Heart right ventricle (tissue), 16 donors: ENCODE results near the gene TMEM63B. TPM values are rescaled to one million over a fixed set of nuclear protein-coding genes. Genes with fewer than 3 reads are reported as not detected.

Experiments
- ATAC-seq, 8 donors: fragments of 200-7000 bp; cut with Tn5 transposase; one replicate each; pipeline ENCODE4 v1.9.1; 2020; ENCODE audit warnings: mild to moderate bottlenecking in 8 of 8, moderate library complexity in 8 of 8, moderate number of reproducible peaks in 1 of 8
- DNase-seq, 2 donors: peaks; one replicate each; pipeline ENCODE4 v3.0.0-alpha.2; 2020
- H3K27ac ChIP-seq, 10 donors: fragments of 200-600 bp; sonication (generic) in 2 of 10; one replicate each; pipeline versions ENCODE4 v1.5.0 to v1.8.0; 2020 to 2022; ENCODE audit warnings: mild to moderate bottlenecking in 3 of 10
- H3K27me3 ChIP-seq, 7 donors: fragments of 200-600 bp; one replicate each; pipeline ENCODE4 v1.8.0; 2021 to 2022; ENCODE audit warnings: mild to moderate bottlenecking in 2 of 7
- H3K36me3 ChIP-seq, 9 donors: fragments of 200-600 bp; sonication (generic) in 1 of 9; one replicate each; pipeline versions ENCODE4 v1.5.0 to v1.8.0; 2020 to 2022; ENCODE audit warnings: mild to moderate bottlenecking in 2 of 9
- H3K4me1 ChIP-seq, 9 donors: fragments of 200-600 bp; sonication (generic) in 1 of 9; one replicate each; pipeline versions ENCODE4 v1.5.0 to v1.8.0; 2020 to 2022; ENCODE audit warnings: mild to moderate bottlenecking in 4 of 9
- H3K4me3 ChIP-seq, 10 donors: fragments of 200-600 bp; sonication (generic) in 2 of 10; one replicate each; pipeline versions ENCODE4 v1.5.0 to v1.8.0; 2020 to 2022; ENCODE audit warnings: mild to moderate bottlenecking in 7 of 10, moderate library complexity in 2 of 10
- H3K9me3 ChIP-seq, 11 donors: fragments of 200-600 bp in 10 of 11; sonication (generic) in 2 of 11; one replicate each; pipeline versions ENCODE4 v1.5.0 to v1.8.0; 2013 to 2022; ENCODE audit warnings: mild to moderate bottlenecking in 2 of 11, control low read depth in 1 of 11, moderate library complexity in 1 of 11
- WGBS, 2 donors: extraction: QIAGEN DNeasy Blood & Tissue Kit; methylation state at CpG; one replicate each; pipeline ENCODE4 v1.1.7; 2013; ENCODE audit warnings: inconsistent platforms in 1 of 2; 5-methylcytosine and 5-hydroxymethylcytosine counted together
- intact Hi-C, 10 donors: fragments of 100-400 bp; cut with DNase I; formaldehyde crosslinking; loops; one replicate each; pipeline versions ENCODE4 v1.11.1 to v1.14.2; 2022
- polyA plus RNA-seq, 2 donors: library from polyadenylated mRNA; stranded (reverse); fragments of 200-250 nt; gene quantifications; one replicate each; pipeline ENCODE4 v1.2.3, GENCODE V29; 2013
- total RNA-seq, 10 donors: library from RNA; stranded (reverse); fragmentation: NEBNext Ultra II Directional in 3 of 10; extraction: Animal tissue kit (Norgen Biotek cat#: 25700) in 3 of 10; gene quantifications; one replicate each; pipeline versions ENCODE4 v1.2.1 to v1.2.4, GENCODE V29; 2021 to 2023
- TF ChIP-seq, protein P1 (sequence below), 9 donors: fragments of 200-600 bp; sonication (generic) in 2 of 9; IDR thresholded peaks; one replicate each; pipeline versions ENCODE4 v1.5.0 to v1.8.0; 2021 to 2022; ENCODE audit warnings: antibody characterized with exemption in 9 of 9, mild to moderate bottlenecking in 5 of 9, moderate library complexity in 1 of 9
- donor health status: Arrhythmogenic right ventricular cardiomyopathy.
- donor health status: ischemic (EF 13 %, LVEDD 7.1; RV severe dilation, severe dysfunction).
- donor health status: healthy with polysubstance abuse.
- donor health status: DM: no; HTN: yes; CAD: no.
- donor health status: DM: no; HTN: no; CAD: no.
- donor health status: ischemic (EF 25% LVEDD 6.9; RV normal size, moderate dysfunction).
- donor health status: ischemic (EF 25% LVEDD 5.7; RV mildly dilated, moderate dysfunction).
- donor health status: healthy.
- donor health status: DM: yes; HTN: yes; CAD: no.
- donor health status: Ischemic cardiomyopathy.
- donor health status: ischemic (EF 35%, LVEDD 5.7; RV mildly dilated, moderate dysfunction).
- donor health status: nonischemic (EF 11% LVEDD 7.7; RV severe dilation, severe dysfunction).
- donor health status: DM: yes; HTN: yes; CAD: no.
- donor health status: PGD.
- donor health status: ischemic (EF 29% LVEDD 5.4; RV normal size, mild dysfunction).
- donor health status: nonischemic (EF 23%, LVEDD 6.1; RV moderate dilation, normal function).

The TMEM63B gene
- total and polyA plus RNA-seq, 12 donors: 20.3 to 67.1 (median 37.3) TPM

GRCh38 chr6:44110005-44110676, 17.2 kb upstream of the TMEM63B start:
- 63 to 73% methylated on average over 6 of the region's 6 CpGs for WGBS, 2 donors
- peaks cover 12 to 63% (median 38%) of the 10 kb centered on the region in 9 donors for H3K4me1 ChIP-seq
- TF ChIP-seq, protein P1, sequence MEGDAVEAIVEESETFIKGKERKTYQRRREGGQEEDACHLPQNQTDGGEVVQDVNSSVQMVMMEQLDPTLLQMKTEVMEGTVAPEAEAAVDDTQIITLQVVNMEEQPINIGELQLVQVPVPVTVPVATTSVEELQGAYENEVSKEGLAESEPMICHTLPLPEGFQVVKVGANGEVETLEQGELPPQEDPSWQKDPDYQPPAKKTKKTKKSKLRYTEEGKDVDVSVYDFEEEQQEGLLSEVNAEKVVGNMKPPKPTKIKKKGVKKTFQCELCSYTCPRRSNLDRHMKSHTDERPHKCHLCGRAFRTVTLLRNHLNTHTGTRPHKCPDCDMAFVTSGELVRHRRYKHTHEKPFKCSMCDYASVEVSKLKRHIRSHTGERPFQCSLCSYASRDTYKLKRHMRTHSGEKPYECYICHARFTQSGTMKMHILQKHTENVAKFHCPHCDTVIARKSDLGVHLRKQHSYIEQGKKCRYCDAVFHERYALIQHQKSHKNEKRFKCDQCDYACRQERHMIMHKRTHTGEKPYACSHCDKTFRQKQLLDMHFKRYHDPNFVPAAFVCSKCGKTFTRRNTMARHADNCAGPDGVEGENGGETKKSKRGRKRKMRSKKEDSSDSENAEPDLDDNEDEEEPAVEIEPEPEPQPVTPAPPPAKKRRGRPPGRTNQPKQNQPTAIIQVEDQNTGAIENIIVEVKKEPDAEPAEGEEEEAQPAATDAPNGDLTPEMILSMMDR (IDR thresholded peaks at IDR 0.05): no peak
- peak; percentile 61 to 94 (median 90) for ATAC-seq
- H3K27ac ChIP-seq: peak overlapping the region; percentile 24 to 95 (median 80)
- no peaks in the 10 kb centered on the region for H3K27me3 ChIP-seq
- peak in 1 of 2 donors; percentile 34 for DNase-seq
- no peaks in the 10 kb centered on the region for H3K9me3 ChIP-seq
- H3K4me3 ChIP-seq: no peak overlapping the region
- intact Hi-C loops: no loop called here
- peaks cover 0 to 89% (median 16%) of the 10 kb centered on the region in 9 donors for H3K36me3 ChIP-seq

GRCh38 chr6:44110966-44111365, 16.4 kb upstream of the TMEM63B start:
- no peak for DNase-seq
- TF ChIP-seq, protein P1 (IDR thresholded peaks at IDR 0.05): no peak
- no peak overlapping the region for H3K4me3 ChIP-seq
- H3K4me1 ChIP-seq: peaks cover 5 to 62% (median 34%) of the 10 kb centered on the region in 9 donors
- ATAC-seq: no peak
- H3K27ac ChIP-seq: peak overlapping the region in 8 of 10 donors; percentile 71 to 95 (median 82)
- peaks cover 0 to 97% (median 16%) of the 10 kb centered on the region in 9 donors for H3K36me3 ChIP-seq
- no peaks in the 10 kb centered on the region for H3K27me3 ChIP-seq
- WGBS, 2 donors: 97 to 98% methylated on average over 3 of the region's 3 CpGs
- intact Hi-C loops: no loop called here
- no peaks in the 10 kb centered on the region for H3K9me3 ChIP-seq

- ATAC-seq (no peak), DNase-seq (no peak)
- H3K4me1 ChIP-seq: peaks cover 0 to 62% (median 30%) of the 10 kb centered on the region in 9 donors
- H3K4me3 ChIP-seq: no peak overlapping the region
- TF ChIP-seq, protein P1 (IDR thresholded peaks at IDR 0.05): no peak
- no peaks in the 10 kb centered on the region for H3K9me3 ChIP-seq
- H3K27me3 ChIP-seq: no peaks in the 10 kb centered on the region
- 71 to 81% methylated on average over 6 of the region's 6 CpGs for WGBS, 2 donors
- H3K27ac ChIP-seq: peak overlapping the region in 2 of 10 donors; percentile 80 to 84
- peaks cover 0 to 93% (median 16%) of the 10 kb centered on the region in 9 donors for H3K36me3 ChIP-seq
- intact Hi-C loops: no loop called here
Measured at GRCh38 chr6:44111434-44112417, 15.6 kb upstream of the TMEM63B start.

- Histone ChIP-seq H3K4me1 (peaks cover 0 to 62% (median 35%) of the 10 kb centered on the region in 9 donors), H3K27ac (no peak overlapping the region), H3K36me3 (peaks cover 0 to 77% (median 16%) of the 10 kb centered on the region in 9 donors), H3K4me3 (no peak overlapping the region), H3K9me3 (no peaks in the 10 kb centered on the region), H3K27me3 (no peaks in the 10 kb centered on the region)
- ATAC-seq (no peak), DNase-seq (no peak)
- TF ChIP-seq, protein P1 (IDR thresholded peaks at IDR 0.05): no peak
- WGBS, 2 donors: 51 to 58% methylated on average over 3 of the region's 3 CpGs
- intact Hi-C loops: no loop called here
Measured at GRCh38 chr6:44113414-44113813, 13.9 kb upstream of the TMEM63B start.
